Activated T-cell treated with anti-CD3 and anti-CD28 coated beads, Interleukin-2, amount 50 U/mL, for 24 hours (primary cell): Measurements from ENCODE around the gene ZDHHC9.
A peak's percentile ranks its signal among the peaks of the same experiment; 100 is the strongest.
"Not testable (repeated sequence)": the region's sequence is repeated elsewhere in the genome, so short reads cannot be mapped to it uniquely, and the experiment has no call there.

Experiments
- DNase-seq: peaks from one replicate; pipeline ENCODE4 v3.0.0-alpha.2; 2020
- H3K27ac Mint-ChIP-seq: 2 replicates; pipeline ENCODE4 v1.8.0; 2020; ENCODE audit warnings: mild to moderate bottlenecking, mixed read lengths
- H3K27me3 Mint-ChIP-seq: 2 replicates; pipeline ENCODE4 v1.8.0; 2020; ENCODE audit warnings: mixed read lengths
- H3K36me3 Mint-ChIP-seq: 2 replicates; pipeline ENCODE4 v1.8.0; 2020; ENCODE audit warnings: low read depth, mixed read lengths
- H3K4me1 Mint-ChIP-seq: 2 replicates; pipeline ENCODE4 v1.8.0; 2020; ENCODE audit warnings: low read depth, mixed read lengths
- H3K4me3 Mint-ChIP-seq: 2 replicates; pipeline ENCODE4 v1.8.0; 2020; ENCODE audit warnings: mild to moderate bottlenecking, moderate library complexity, mixed read lengths
- H3K9me3 Mint-ChIP-seq: 2 replicates; pipeline ENCODE4 v1.8.0; 2020; ENCODE audit warnings: mixed read lengths

ZDHHC9 gene

GRCh38 chrX:129843459-129844306 lies at the start of gene ZDHHC9:
Gene ZDHHC9, minus strand, starts transcription at chrX:129843886. Its CDS starts 1,941 bp downstream, at chrX:129841945.
- Mint-ChIP-seq H3K27me3 (peaks cover 26% of the 10 kb centered on the region), H3K36me3 (peaks cover 12% of the 10 kb centered on the region), H3K9me3 (no peaks in the 10 kb centered on the region), H3K27ac (peak within 1 kb of the TSS; percentile 90), H3K4me1 (peaks cover 35% of the 10 kb centered on the region), H3K4me3 (peak within 1 kb of the TSS; percentile 89)
- DNase-seq = peak; percentile 89

GRCh38 chrX:129877401-129877800 lies 33.7 kb upstream of the ZDHHC9 start:
- no peak for DNase-seq
- Mint-ChIP-seq H3K27me3 (peaks cover 21% of the 10 kb centered on the region), H3K36me3 (no peaks in the 10 kb centered on the region), H3K4me1 (no peaks in the 10 kb centered on the region), H3K9me3 (no peaks in the 10 kb centered on the region), H3K27ac (no peak overlapping the region), H3K4me3 (no peak overlapping the region)

GRCh38 chrX:129876771-129877305 lies 33.2 kb upstream of the ZDHHC9 start:
- no peak overlapping the region for H3K4me3 Mint-ChIP-seq
- H3K9me3 Mint-ChIP-seq = no peaks in the 10 kb centered on the region
- no peak for DNase-seq
- no peaks in the 10 kb centered on the region for H3K4me1 Mint-ChIP-seq
- H3K36me3 Mint-ChIP-seq = no peaks in the 10 kb centered on the region
- H3K27ac Mint-ChIP-seq = no peak overlapping the region
- H3K27me3 Mint-ChIP-seq = peaks cover 22% of the 10 kb centered on the region

GRCh38 chrX:129875669-129876068 lies 32.0 kb upstream of the ZDHHC9 start:
- H3K9me3 Mint-ChIP-seq = no peaks in the 10 kb centered on the region

GRCh38 chrX:129872524-129872923 lies 28.8 kb upstream of the ZDHHC9 start:
- Mint-ChIP-seq H3K4me3 (no peak overlapping the region), H3K4me1 (no peaks in the 10 kb centered on the region), H3K27me3 (peaks cover 35% of the 10 kb centered on the region), H3K36me3 (no peaks in the 10 kb centered on the region), H3K9me3 (no peaks in the 10 kb centered on the region), H3K27ac (no peak overlapping the region)
- no peak for DNase-seq

More at GRCh38 chrX:129875669-129876068, 32.0 kb upstream of the ZDHHC9 start:
- Mint-ChIP-seq H3K27ac (no peak overlapping the region), H3K36me3 (no peaks in the 10 kb centered on the region), H3K4me3 (no peak overlapping the region), H3K27me3 (peaks cover 24% of the 10 kb centered on the region), H3K4me1 (no peaks in the 10 kb centered on the region)
- DNase-seq = no peak

GRCh38 chrX:129866321-129866720 lies 22.6 kb upstream of the ZDHHC9 start:
- not testable (repeated sequence) for H3K27ac Mint-ChIP-seq, H3K4me3 Mint-ChIP-seq, H3K36me3 Mint-ChIP-seq, DNase-seq, H3K4me1 Mint-ChIP-seq, H3K9me3 Mint-ChIP-seq
- H3K27me3 Mint-ChIP-seq = peaks cover 42% of the 10 kb centered on the region

- H3K27me3 Mint-ChIP-seq = peaks cover 38% of the 10 kb centered on the region
- H3K4me3 Mint-ChIP-seq, DNase-seq, H3K4me1 Mint-ChIP-seq, H3K9me3 Mint-ChIP-seq, H3K27ac Mint-ChIP-seq, H3K36me3 Mint-ChIP-seq: not testable (repeated sequence)
Measured at GRCh38 chrX:129859134-129859533, 15.4 kb upstream of the ZDHHC9 start.

- H3K9me3 Mint-ChIP-seq, H3K4me3 Mint-ChIP-seq, H3K27ac Mint-ChIP-seq, DNase-seq, H3K36me3 Mint-ChIP-seq, H3K4me1 Mint-ChIP-seq: not testable (repeated sequence)
- H3K27me3 Mint-ChIP-seq = peaks cover 10% of the 10 kb centered on the region
Measured at GRCh38 chrX:129851825-129852224, 8.1 kb upstream of the ZDHHC9 start.

- H3K27me3 Mint-ChIP-seq = peaks cover 16% of the 10 kb centered on the region
- peaks cover 4% of the 10 kb centered on the region for H3K36me3 Mint-ChIP-seq
- H3K4me3 Mint-ChIP-seq = no peak overlapping the region
- no peak overlapping the region for H3K27ac Mint-ChIP-seq
- no peak for DNase-seq
- H3K4me1 Mint-ChIP-seq = peaks cover 26% of the 10 kb centered on the region
- H3K9me3 Mint-ChIP-seq = no peaks in the 10 kb centered on the region
Measured at GRCh38 chrX:129846716-129847115, 3.0 kb upstream of the ZDHHC9 start.

- H3K4me3 Mint-ChIP-seq = no peak overlapping the region
Measured at GRCh38 chrX:129845616-129846190, 2.0 kb upstream of the ZDHHC9 start.

GRCh38 chrX:129843209-129843458 lies 552 bp downstream of the ZDHHC9 start:
- Mint-ChIP-seq H3K4me1 (peaks cover 35% of the 10 kb centered on the region), H3K27me3 (peaks cover 21% of the 10 kb centered on the region)

More at GRCh38 chrX:129845616-129846190, 2.0 kb upstream of the ZDHHC9 start:
- H3K27ac Mint-ChIP-seq = no peak overlapping the region
- peaks cover 7% of the 10 kb centered on the region for H3K36me3 Mint-ChIP-seq
- peaks cover 35% of the 10 kb centered on the region for H3K4me1 Mint-ChIP-seq
- no peaks in the 10 kb centered on the region for H3K9me3 Mint-ChIP-seq
- peaks cover 16% of the 10 kb centered on the region for H3K27me3 Mint-ChIP-seq
- no peak for DNase-seq

GRCh38 chrX:129842510-129843208 lies 1.0 kb downstream of the ZDHHC9 start:
- Mint-ChIP-seq H3K27me3 (peaks cover 20% of the 10 kb centered on the region), H3K9me3 (no peaks in the 10 kb centered on the region), H3K4me1 (peaks cover 35% of the 10 kb centered on the region), H3K4me3 (peak overlapping the region; percentile 81), H3K27ac (peak overlapping the region; percentile 65), H3K36me3 (peaks cover 13% of the 10 kb centered on the region)
- DNase-seq = peak; percentile 32

More at GRCh38 chrX:129843209-129843458, 552 bp downstream of the ZDHHC9 start:
- Mint-ChIP-seq H3K4me3 (peak overlapping the region; percentile 89), H3K27ac (peak overlapping the region; percentile 65), H3K36me3 (peaks cover 13% of the 10 kb centered on the region), H3K9me3 (no peaks in the 10 kb centered on the region)
- no peak for DNase-seq

GRCh38 chrX:129840344-129840743 lies 3.3 kb downstream of the ZDHHC9 start:
- Mint-ChIP-seq H3K4me1 (peaks cover 27% of the 10 kb centered on the region), H3K27me3 (peaks cover 20% of the 10 kb centered on the region), H3K4me3 (no peak overlapping the region), H3K36me3 (peaks cover 17% of the 10 kb centered on the region), H3K9me3 (no peaks in the 10 kb centered on the region), H3K27ac (no peak overlapping the region)
- DNase-seq = no peak

GRCh38 chrX:129836827-129837226 lies 6.9 kb downstream of the ZDHHC9 start:
- no peak for DNase-seq
- Mint-ChIP-seq H3K4me1 (peaks cover 10% of the 10 kb centered on the region), H3K9me3 (no peaks in the 10 kb centered on the region), H3K36me3 (peaks cover 18% of the 10 kb centered on the region), H3K27ac (no peak overlapping the region), H3K4me3 (no peak overlapping the region), H3K27me3 (peaks cover 11% of the 10 kb centered on the region)
